Ectodermal cell (in vitro differentiated cells): Measurements from ENCODE around the gene PCGF3.
"Not testable (repeated sequence)": the region's sequence is repeated elsewhere in the genome, so short reads cannot be mapped to it uniquely, and the experiment has no call there.

Experiments
- H3K27ac ChIP-seq: 2 replicates; pipeline ENCODE4 v1.7.0; 2013; ENCODE audit warnings: mild to moderate bottlenecking, low read depth, low read length; ENCODE audit not compliant: insufficient read depth, poor library complexity, severe bottlenecking
- H3K27me3 ChIP-seq: 2 replicates; pipeline ENCODE4 v1.7.0; 2013; ENCODE audit warnings: mild to moderate bottlenecking, low read length; ENCODE audit not compliant: insufficient read depth, control insufficient read depth, poor library complexity, severe bottlenecking
- H3K36me3 ChIP-seq: one replicate; pipeline ENCODE4 v1.7.0; 2013; ENCODE audit warnings: low read length; ENCODE audit not compliant: control insufficient read depth, insufficient read depth
- H3K4me1 ChIP-seq: one replicate; pipeline ENCODE4 v1.7.0; 2013; ENCODE audit warnings: low read length; ENCODE audit not compliant: control insufficient read depth, insufficient read depth
- H3K4me3 ChIP-seq: 2 replicates; pipeline ENCODE4 v1.7.0; 2013; ENCODE audit warnings: low read depth, low read length, control low read depth; ENCODE audit not compliant: insufficient read depth
- H3K9me3 ChIP-seq: 2 replicates; pipeline ENCODE4 v1.7.0; 2013; ENCODE audit warnings: mild to moderate bottlenecking, low read length, moderate library complexity; ENCODE audit not compliant: control insufficient read depth
- WGBS, 2 experiments: methylation state at CpG; one replicate each; pipeline ENCODE4 v1.1.7; 2013; ENCODE audit warnings: missing lambda C conversion rate in 2 of 2; 5-methylcytosine and 5-hydroxymethylcytosine counted together

PCGF3 gene

DNA sequence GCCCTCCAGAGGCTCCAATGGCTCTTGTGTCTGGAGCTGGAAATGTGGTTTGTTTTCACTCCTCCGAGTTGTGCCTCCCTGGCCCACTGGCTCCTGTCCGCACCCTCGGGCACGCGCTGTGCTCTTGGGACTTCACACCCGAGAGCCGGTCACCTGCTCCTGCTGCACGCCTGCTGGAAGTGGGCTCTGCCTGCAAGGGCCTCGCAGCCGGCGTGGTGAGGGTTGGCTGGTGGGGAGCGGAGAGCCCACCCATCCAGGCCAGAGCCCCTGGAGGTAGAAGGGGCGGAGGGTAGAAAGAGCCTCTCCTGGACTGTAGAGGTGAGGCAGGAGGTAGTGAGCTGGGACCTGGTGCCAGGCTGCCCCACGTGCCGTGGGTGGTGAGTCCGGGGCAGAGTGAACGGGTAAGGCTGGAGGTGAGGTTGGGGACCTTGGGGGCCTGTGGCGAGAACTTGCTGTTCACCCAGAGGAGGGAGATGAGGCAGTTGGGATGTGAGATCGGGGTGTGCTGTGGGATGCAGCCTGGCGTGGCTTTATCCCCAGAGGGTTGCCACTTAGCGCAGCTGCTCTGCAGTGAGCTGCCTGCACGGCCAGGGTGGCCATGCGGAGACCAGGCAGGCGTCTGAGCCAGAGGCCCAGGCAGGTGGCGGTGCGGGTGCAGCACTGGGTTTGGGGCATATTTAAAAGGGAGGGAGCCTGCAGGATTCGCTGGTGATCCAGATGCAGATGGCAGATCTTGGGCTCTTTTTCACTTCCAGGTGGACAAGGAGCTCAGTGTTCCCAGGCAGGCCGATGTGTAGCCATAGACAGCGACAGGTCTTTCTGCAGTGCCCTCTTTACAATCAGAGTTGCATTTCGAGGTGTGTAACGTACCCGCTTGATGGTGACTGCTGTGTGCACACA lies 48.8 kb downstream of the PCGF3 start:
- Histone ChIP-seq H3K4me1 (no peaks in the 10 kb centered on the region), H3K36me3 (peaks cover 30% of the 10 kb centered on the region), H3K27me3 (no peaks in the 10 kb centered on the region), H3K27ac (no peak overlapping the region), H3K4me3 (no peak overlapping the region), H3K9me3 (no peaks in the 10 kb centered on the region)
- WGBS, 2 experiments = 95% methylated on average over 32 of the region's 32 CpGs

DNA sequence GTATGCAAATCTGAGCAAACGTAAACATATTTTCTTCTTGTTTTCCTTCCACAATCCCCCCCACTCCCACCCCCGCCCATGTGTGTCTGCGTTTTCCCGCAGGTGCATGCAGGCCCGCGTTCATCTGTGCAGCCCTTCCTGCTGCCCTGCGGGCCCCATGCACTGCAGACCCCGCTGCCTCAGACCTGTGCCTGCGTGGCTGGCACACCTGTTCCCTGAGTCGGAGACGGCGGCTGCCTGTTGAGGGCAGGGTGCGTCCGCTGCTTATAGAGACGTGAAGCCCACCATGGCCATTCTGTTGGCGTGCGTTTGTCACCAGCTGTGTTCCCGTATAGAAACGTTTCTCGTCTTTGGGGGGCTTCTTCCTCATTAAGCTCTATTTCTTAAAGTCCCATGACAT lies 51.5 kb downstream of the PCGF3 start:
- no peak overlapping the region for H3K4me3 ChIP-seq
- H3K4me1 ChIP-seq = no peaks in the 10 kb centered on the region
- H3K27me3 ChIP-seq = no peaks in the 10 kb centered on the region
- H3K36me3 ChIP-seq = peaks cover 35% of the 10 kb centered on the region
- H3K9me3 ChIP-seq = no peaks in the 10 kb centered on the region
- WGBS, 2 experiments = 94 to 96% methylated on average over 20 of the region's 20 CpGs
- H3K27ac ChIP-seq = no peak overlapping the region

DNA sequence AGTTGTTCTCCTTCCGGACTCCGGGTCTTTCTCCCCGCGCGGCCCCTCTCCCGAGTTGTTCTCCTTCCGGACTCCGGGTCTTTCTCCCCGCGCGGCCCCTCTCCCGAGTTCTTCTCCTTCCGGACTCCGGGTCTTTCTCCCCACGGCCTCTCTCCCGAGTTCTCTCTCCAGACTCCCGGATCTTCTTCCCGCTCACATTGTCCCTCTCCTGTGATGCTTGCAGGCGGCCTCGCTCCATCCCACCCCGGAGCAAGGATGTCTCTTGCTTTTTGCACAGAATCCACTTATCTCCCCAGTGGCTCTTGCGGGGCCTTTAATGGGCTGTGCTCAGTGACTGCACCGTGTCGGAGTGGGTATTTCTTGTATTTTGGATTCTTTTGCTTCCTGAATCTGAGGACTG lies 54.2 kb downstream of the PCGF3 start:
- not testable (repeated sequence) for H3K4me1 ChIP-seq, H3K27me3 ChIP-seq, H3K27ac ChIP-seq, H3K4me3 ChIP-seq, H3K9me3 ChIP-seq
- H3K36me3 ChIP-seq = peaks cover 42% of the 10 kb centered on the region
- WGBS, 2 experiments = 87 to 91% methylated on average over 16 to 18 of the region's 24 CpGs

DNA sequence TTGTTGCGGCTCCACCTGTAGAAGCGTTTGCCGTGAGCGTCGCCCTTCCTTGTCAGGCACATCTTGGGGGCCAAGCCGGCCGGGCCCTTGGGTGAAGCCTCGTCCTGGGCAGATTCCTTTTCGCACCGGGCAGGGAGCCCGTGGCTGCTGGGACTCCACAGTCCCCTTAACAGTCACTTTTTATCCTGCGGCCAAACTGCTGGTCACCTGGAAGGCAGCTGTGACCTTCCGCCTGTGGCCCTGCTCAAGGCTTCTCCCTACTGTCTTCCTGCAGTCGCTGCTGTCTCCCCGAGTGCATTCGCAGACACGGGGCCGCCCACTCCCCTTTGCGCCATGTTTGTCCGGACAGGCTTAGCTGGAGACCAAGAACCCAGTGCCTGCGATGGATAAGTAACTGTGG lies 55.0 kb downstream of the PCGF3 start:
- Histone ChIP-seq H3K27ac (no peak overlapping the region), H3K4me1 (no peaks in the 10 kb centered on the region), H3K4me3 (no peak overlapping the region), H3K9me3 (no peaks in the 10 kb centered on the region), H3K36me3 (peaks cover 46% of the 10 kb centered on the region), H3K27me3 (no peaks in the 10 kb centered on the region)
- 96% methylated on average over 20 to 21 of the region's 21 CpGs for WGBS, 2 experiments

DNA sequence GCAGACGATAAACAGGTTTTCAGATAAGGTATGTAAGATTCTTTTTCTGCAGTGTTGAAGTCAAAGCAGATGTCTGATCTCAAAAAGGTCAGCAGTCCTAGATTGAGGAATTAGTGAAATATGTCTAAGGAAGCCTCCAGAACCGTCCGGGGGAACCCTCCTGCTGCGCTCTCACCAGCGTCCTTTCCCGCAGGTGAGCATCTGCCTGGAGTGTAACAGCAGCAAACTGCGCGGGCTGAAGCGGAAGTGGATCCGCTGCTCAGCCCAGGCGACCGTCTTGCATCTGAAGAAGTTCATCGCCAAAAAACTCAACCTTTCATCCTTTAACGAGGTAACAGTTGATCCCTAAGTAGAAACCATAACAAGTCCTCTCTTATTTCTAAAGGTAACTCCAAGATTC lies 55.5 kb downstream of the PCGF3 start:
- no peak overlapping the region for H3K4me3 ChIP-seq
- H3K27me3 ChIP-seq = no peaks in the 10 kb centered on the region
- H3K36me3 ChIP-seq = peaks cover 50% of the 10 kb centered on the region
- 96% methylated on average over 14 of the region's 14 CpGs for WGBS, 2 experiments
- H3K4me1 ChIP-seq = no peaks in the 10 kb centered on the region
- H3K9me3 ChIP-seq = no peaks in the 10 kb centered on the region
- H3K27ac ChIP-seq = no peak overlapping the region

DNA sequence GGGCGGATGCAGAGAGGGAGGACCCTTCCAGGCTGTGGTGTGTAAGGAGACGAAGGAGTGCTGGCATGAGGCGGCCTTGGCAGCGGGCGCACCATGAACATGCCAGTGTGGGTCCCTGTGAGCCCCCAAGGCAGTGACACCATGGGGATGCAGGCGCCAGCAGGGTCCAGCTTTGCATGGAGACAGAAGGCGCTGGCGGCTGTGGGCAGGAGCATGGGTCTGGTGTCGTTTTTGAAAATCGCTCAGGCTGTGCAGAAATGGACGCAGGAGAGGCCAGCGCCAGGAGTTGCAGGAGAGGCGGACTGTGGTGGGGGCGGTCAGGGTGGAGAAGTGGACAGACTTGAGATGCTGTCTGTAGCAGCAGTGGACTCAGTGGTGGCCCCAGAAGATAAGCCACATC lies 56.1 kb downstream of the PCGF3 start:
- H3K4me3 ChIP-seq = no peak overlapping the region
- peaks cover 52% of the 10 kb centered on the region for H3K36me3 ChIP-seq
- no peaks in the 10 kb centered on the region for H3K4me1 ChIP-seq
- H3K27me3 ChIP-seq = no peaks in the 10 kb centered on the region
- H3K9me3 ChIP-seq = no peaks in the 10 kb centered on the region
- no peak overlapping the region for H3K27ac ChIP-seq
- WGBS, 2 experiments = 96 to 97% methylated on average over 14 of the region's 14 CpGs

DNA sequence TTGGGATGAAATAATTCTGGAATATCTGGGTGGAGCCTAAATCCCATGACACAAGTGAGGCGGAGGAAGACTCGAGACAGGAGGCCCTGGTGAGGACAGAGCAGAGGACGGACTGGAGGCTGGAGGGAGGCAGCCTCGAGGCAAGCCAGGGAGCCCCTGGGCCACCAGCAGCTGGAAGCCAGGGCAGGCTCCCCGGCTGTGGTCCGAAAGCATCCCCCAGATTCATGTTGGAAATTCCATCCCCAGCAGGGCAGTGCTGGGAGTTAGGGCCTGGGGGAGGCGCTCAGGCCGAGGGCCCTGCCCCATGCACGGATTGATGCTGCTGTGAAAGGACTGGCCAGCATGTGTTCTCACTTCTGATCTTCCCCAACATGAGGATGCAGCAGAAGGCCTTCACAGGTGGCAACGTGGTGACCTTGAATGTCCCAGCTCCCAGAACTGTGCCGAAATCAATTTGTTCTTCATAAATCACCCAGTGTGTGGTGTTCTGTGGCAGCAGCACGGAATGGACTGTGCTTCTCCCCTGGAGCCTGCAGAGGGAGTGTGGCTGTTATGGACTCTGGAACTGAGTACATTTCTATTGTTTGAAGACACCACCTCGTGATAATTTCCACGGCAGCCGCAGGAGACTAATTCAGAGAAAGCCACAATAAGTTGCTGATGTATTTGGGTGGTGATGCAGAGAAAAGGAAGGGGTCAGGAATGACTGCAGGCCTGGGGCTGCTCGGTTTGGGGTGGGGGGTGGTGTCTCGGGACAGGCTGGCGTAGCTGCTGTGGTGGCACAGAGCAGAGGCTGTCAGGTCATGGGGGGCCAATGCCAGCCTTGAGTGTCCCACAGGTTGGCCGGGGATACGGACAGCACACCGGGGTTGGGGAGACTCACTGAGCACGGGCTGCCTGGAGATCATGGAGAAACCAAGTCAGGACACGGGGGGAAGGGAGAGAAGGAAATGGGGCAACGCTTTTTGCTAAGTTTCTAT lies 56.9 kb downstream of the PCGF3 start:
- WGBS, 2 experiments = 96% methylated on average over 24 of the region's 24 CpGs

DNA sequence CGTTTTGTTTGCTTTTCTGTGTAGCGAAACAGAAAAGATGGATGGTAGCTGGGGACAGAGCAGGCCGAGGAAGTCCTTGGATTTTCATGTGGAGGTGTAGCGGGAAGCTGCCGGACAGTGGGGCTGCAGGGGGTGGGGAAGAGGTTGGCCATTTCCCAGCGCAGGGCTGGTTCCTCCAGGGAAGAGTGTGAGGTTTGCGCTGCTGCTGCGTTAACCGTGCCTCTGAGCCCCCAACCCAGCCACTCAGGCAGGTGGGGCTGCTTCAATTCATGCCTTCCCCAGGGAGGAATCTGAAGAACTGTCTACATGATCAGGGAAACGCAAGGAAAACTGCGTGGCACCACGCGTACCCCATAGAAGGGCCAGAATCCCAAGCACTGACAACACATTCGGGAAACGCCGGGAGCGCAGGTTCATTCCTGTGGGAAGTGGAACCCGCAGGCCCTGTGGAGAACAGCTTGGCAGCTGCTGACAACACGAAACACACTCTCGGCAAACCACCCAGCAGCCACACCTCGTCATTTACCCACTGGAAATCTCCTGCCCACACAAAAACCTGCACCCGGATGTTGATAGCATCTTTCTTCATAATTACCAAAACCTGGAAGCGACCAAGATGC lies 57.7 kb downstream of the PCGF3 start:
- 92 to 94% methylated on average over 23 of the region's 23 CpGs for WGBS, 2 experiments
- H3K36me3 ChIP-seq = peaks cover 49% of the 10 kb centered on the region

More for the DNA sequence above, 56.9 kb downstream of the PCGF3 start:
- Histone ChIP-seq H3K27me3 (no peaks in the 10 kb centered on the region), H3K27ac (no peak overlapping the region), H3K36me3 (peaks cover 46% of the 10 kb centered on the region), H3K9me3 (no peaks in the 10 kb centered on the region), H3K4me3 (no peak overlapping the region), H3K4me1 (no peaks in the 10 kb centered on the region)

DNA sequence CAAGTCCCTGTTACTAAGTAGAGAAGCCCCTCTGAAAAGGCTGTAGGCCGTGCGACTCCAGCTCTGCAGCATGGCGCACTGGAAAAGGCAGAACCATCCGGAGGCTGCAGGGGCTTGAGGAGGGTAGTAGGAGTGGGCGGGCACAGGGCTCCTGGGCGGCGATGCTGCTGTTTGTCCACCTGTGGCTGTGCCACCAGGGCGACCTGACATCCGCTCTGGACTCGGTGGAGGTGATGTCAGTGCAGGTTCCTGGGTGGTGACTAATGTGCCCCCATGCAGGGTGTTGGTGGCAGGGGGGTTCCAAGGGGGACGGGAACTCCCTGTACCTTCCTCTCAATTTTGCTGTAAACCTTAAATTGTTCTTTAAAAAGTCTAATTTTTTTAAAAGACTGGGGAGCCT lies 58.3 kb downstream of the PCGF3 start:
- WGBS, 2 experiments = 93 to 94% methylated on average over 11 of the region's 11 CpGs

More for the DNA sequence above, 57.7 kb downstream of the PCGF3 start:
- Histone ChIP-seq H3K9me3 (no peaks in the 10 kb centered on the region), H3K27ac (no peak overlapping the region), H3K27me3 (no peaks in the 10 kb centered on the region), H3K4me1 (no peaks in the 10 kb centered on the region), H3K4me3 (no peak overlapping the region)

More for the DNA sequence above, 58.3 kb downstream of the PCGF3 start:
- H3K36me3 ChIP-seq = peaks cover 50% of the 10 kb centered on the region
- H3K27ac ChIP-seq = no peak overlapping the region
- no peaks in the 10 kb centered on the region for H3K27me3 ChIP-seq
- H3K9me3 ChIP-seq = no peaks in the 10 kb centered on the region
- H3K4me1 ChIP-seq = no peaks in the 10 kb centered on the region
- H3K4me3 ChIP-seq = no peak overlapping the region
